Umbilical cord (tissue), 2 donors: ENCODE results near the gene COMMD8. TPM values are rescaled to one million over a fixed set of nuclear protein-coding genes. Genes with fewer than 3 reads are reported as not detected.
A peak's percentile ranks its signal among the peaks of the same experiment; 100 is the strongest.

Source experiments
- DNase-seq: peaks from one replicate; pipeline ENCODE4 v3.0.0-alpha.2; 2015; ENCODE audit warnings: low spot score
- total RNA-seq: library from RNA; depleted of rRNA; stranded (reverse); fragments of >200 nt; gene quantifications from one replicate; pipeline ENCODE4 v1.2.3, GENCODE V29; 2014; ENCODE audit warnings: low replicate concordance; ENCODE audit not compliant: insufficient read depth

COMMD8 gene
- total RNA-seq, 1 donor from 2014 or later, result 15.4 TPM

- DNase-seq, result peak; percentile 57
Measured at GRCh38 chr4:47473141-47473750, 9.7 kb upstream of the COMMD8 start.

- no peak for DNase-seq
Measured at GRCh38 chr4:47471591-47471990, 8.1 kb upstream of the COMMD8 start.

DNA sequence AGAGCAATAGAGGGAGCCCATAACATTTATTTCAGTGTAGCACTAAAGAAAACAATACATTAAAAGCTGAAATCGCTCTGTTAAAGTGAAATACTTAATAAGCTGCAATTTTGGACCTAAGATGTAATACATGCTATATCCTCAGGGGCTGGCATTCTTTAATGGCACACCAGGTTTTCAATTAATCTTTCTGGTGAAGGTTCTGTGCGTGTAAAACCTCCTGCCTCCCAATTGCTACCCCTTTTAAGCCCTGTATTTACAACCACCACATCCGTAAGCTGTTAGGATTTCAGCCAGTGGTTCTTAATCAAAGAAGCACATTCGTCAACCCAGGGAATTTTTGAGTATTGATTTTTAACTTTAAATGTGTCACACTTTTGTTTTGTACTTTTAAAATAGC lies 7.6 kb upstream of the COMMD8 start:
- no peak for DNase-seq

DNA sequence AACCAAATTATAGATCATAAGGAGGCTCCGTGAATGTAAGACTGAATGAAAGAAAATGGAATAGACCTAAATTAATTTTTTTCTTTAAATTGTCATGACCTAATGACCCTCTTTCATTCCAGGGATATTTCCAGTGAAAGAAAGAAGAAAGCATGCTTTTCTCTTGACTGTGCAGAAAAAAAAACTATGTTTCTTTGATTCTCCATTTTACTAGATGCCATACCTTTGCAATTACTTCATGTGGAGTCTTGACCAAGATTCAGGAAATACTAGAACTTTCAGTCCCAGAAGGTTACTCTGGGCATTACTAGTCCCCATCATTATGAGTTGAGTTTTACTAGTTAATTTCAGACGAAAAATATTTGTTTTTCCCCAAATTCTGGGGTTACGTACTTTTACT lies 6.4 kb upstream of the COMMD8 start:
- no peak for DNase-seq

- DNase-seq, result peak; percentile 35
Measured at GRCh38 chr4:47468706-47469365, 5.3 kb upstream of the COMMD8 start.

GRCh38 chr4:47466056-47466785 lies 2.7 kb upstream of the COMMD8 start:
- DNase-seq, result no peak

DNA sequence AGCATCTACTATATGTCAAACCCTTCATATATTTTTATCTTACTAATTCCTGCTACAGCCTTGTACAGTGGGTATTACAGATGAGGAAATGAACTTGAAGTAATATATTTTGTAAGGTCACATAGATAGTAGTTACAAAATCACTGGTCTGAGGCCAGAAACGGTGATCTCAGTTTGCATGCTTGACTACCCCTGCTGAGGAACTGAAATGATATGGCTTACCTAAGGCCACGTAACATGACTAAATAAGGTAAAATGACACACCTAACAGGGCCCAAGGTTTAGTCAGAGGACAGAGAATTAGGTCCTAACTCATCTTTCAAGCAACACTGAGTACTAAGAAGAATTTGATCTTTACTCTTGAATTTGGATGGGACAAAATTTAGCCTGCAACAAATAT lies 1.5 kb upstream of the COMMD8 start:
- DNase-seq, result no peak

DNA sequence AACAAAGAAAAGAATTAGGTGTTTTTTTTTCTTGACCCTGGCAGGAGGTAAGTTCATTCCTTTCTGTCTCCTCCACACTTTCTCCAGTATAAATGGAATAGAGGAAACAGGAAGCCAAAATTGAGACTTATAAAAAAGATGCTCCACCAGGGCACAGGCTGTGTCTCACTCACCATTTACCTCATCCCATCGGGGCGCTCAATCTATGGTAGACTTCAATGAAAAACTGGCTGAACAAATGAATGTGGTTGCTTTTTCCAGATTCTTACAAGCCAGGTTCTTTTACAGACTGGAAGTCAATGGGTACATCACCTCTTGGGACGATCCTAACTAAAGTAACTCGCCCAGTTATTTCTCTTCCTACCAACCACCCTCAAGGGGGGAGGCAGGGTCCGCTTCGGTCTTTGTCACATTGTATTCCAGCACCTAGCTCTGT lies 685 bp downstream of the COMMD8 start:
- no peak for DNase-seq

GRCh38 chr4:47451657-47452056 lies 11.8 kb downstream of the COMMD8 start:
- DNase-seq, result no peak

DNA sequence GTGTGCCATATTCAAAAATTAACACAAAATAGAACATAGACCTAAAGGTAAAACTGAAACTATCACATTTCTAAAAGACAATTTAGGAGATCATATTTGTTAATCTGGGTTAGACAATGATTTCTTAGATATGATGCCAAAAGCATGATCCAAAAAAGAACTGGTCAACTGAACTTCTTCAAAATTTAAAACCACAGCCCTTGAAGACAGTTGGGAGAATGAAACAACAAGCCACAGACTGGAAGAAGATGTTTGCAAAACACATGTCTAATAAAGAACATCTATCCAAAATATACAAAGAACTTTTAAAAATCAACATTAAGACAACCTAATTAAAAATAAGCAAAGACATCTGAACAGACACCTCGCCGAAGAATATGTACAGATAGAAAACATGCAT lies 19.5 kb downstream of the COMMD8 start:
- no peak for DNase-seq

GRCh38 chr4:47442980-47443379 lies 20.5 kb downstream of the COMMD8 start:
- DNase-seq, result peak; percentile 21

DNA sequence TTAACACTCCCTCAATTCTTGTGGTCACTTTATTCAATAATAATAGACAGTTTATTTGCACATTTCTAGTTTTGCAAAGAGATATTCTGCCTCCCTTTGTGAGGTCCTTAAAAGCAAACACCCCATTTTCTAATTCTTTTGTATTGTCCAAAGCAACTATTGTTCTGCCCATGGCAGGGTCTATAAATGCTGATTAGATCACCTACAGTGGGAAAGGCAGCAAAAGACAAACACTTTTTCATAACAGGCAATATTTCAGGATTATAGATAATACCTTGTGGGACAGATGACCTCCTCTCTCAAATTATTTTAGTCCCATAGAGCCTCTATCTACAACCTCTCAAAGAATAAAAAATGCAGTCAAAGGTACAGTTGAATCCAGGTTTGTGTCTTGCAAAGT lies 28.6 kb downstream of the COMMD8 start:
- no peak for DNase-seq

GRCh38 chr4:47432749-47433148 lies 30.8 kb downstream of the COMMD8 start:
- DNase-seq, result no peak

GRCh38 chr4:47427935-47428334 lies 35.6 kb downstream of the COMMD8 start:
- DNase-seq, result no peak

- DNase-seq, result no peak
Measured at GRCh38 chr4:47425628-47426027, 37.9 kb downstream of the COMMD8 start.

DNA sequence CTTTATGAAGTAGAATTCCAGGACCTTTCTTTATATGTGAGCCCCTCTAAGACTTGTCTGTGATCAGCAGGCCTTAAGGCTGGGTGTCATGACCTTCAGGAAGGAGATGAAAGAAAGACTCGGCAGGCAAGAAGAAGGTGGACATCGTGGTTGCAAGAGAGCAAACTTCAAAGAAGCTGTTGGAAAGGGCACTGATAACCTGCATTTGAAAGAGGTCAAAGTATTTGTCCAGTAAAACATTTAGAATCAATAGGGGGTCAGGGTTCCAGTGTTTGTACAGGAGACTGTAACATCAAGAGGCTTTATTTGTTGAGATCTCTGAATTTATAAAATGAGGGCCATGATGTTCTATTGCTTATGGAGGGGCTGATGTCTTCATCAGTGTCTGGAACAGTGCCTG lies 44.2 kb downstream of the COMMD8 start:
- DNase-seq, result no peak

DNA sequence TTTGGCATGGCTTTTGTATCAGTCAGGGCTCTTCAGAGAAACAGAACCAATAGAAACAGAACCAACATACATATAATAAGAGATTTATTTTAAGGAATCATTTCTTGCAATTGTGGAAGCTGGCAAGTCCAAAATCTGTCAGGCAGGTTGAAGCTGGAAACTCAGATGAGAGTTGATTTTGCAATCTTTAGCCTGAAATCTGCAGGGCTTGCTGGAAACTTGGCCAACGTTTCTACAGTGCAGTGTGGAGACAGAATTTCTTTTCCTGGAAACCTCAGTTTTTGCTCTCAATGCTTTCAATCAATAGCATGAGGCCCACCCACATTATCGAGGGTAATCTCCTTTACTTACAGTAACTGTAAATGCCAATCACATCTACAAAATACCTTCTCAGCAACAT lies 45.4 kb downstream of the COMMD8 start:
- no peak for DNase-seq

DNA sequence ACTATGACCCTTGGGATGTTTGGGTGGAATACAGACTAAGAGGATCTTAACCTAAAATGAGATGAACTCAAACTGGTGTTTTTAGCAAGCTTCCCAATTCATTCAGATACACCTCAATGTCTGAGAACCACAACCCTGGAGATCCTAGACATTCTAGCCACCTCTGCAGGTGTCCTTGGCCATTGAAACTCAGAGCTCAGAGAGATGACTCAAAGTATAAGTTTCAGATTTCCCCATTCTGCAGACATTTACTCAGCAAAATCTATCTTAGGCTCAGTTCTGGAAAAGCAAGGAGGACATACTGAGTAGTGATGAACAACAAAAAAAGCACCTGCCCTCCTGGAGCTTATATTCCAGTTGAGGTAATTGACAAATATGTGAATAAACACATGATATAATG lies 47.8 kb downstream of the COMMD8 start:
- DNase-seq, result no peak

- DNase-seq, result no peak
Measured at GRCh38 chr4:47413521-47413920, 50.0 kb downstream of the COMMD8 start.

GRCh38 chr4:47410271-47410670 lies 53.2 kb downstream of the COMMD8 start:
- no peak for DNase-seq

DNA sequence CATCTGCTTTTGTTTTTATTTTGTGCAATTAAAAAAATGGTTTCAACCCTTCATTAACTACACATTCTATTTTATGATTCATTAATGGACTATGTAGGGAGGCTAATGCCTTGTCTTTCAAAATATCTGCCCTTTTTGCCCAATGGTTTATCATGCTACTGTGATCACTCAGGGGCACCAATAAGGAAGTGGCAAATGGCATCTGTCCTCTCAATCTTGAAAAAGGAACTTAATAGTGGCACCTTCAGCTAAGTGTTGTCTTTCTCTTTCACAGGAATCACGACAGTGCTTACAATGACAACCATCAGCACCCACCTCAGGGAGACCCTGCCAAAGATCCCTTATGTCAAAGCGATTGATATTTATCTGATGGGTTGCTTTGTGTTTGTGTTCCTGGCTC lies 57.1 kb downstream of the COMMD8 start:
- DNase-seq, result no peak
